A549 (cell line): ENCODE measurements around the gene ING5. TPM values are rescaled to one million over a fixed set of nuclear protein-coding genes. Genes with fewer than 3 reads are reported as not detected.

Source experiments
- ATAC-seq, 2 experiments: fragments of 200-7000 bp in 1 of 2; fragments of >200 bp in 1 of 2; cut with Nextera tagmentation in 1 of 2; cut with Tn5 transposase in 1 of 2; 3 replicates each; pipeline versions ENCODE4 v1.8.0 to v1.9.1; 2018 to 2020; ENCODE audit warnings: mild to moderate bottlenecking in 1 of 2, moderate library complexity in 1 of 2
- CTCF ChIA-PET: fragments of 300-600 bp; sonication (Branson Sonifier 250); formaldehyde crosslinking; extraction: SDS; loops from one replicate; lab custom pipeline; 2021; ENCODE audit warnings: antibody characterized with exemption, inconsistent platforms; lab: Yijun Ruan, JAX
- POLR2A ChIA-PET: fragments of 350-600 bp; formaldehyde crosslinking; extraction: SDS; loops from one replicate; lab custom pipeline; 2021; ENCODE audit warnings: antibody characterized with exemption, inconsistent platforms; lab: Yijun Ruan, JAX
- DNase-seq, 2 experiments: peaks; one replicate each; pipeline versions ENCODE4 v3.0.0 to v3.0.0-alpha.2; 2011 to 2016; ENCODE audit warnings: low read depth in 1 of 2, low spot score in 1 of 2
- FAIRE-seq: peaks from 2 replicates; lab custom pipeline; 2011; peaks lifted over from hg19 to GRCh38; lab: Jason Lieb, UNC
- H3K27ac ChIP-seq, 2 experiments: fragments of >200 bp; sonication (Bioruptor Twin); formaldehyde crosslinking; 3 replicates each; pipeline ENCODE4 v1.5.1; 2016 to 2017
- H3K4me1 ChIP-seq: fragments of >200 bp; sonication (Bioruptor Twin); formaldehyde crosslinking; 3 replicates; pipeline ENCODE4 v1.6.1; 2016
- H3K4me2 ChIP-seq: fragments of >200 bp; sonication (Bioruptor Twin); formaldehyde crosslinking; 3 replicates; pipeline ENCODE4 v1.6.1; 2016
- H3K4me3 ChIP-seq: fragments of >200 bp; sonication (Bioruptor Twin); formaldehyde crosslinking; 3 replicates; pipeline ENCODE4 v1.5.1; 2016
- H3K9me3 ChIP-seq: fragments of >200 bp; sonication (Bioruptor Twin); formaldehyde crosslinking; 3 replicates; pipeline ENCODE4 v1.6.1; 2016
- BHLHE40 ChIP-seq: IDR thresholded peaks from 2 replicates; pipeline ENCODE4 v1.6.1; 2012; ENCODE audit warnings: low read depth, low read length, inconsistent platforms
- CBX2 ChIP-seq: fragments of 200-600 bp; sonication (generic); IDR thresholded peaks from 2 replicates; pipeline ENCODE4 v1.6.1; 2016; ENCODE audit warnings: low read depth, mild to moderate bottlenecking, borderline replicate concordance
- CEBPB ChIP-seq, 2 experiments: fragments of >200 bp in 1 of 2; sonication (Bioruptor Twin) in 1 of 2; formaldehyde crosslinking in 1 of 2; IDR thresholded peaks; 2 replicates each; pipeline ENCODE4 v1.6.1; 2012 to 2016
- E2F6 ChIP-seq: IDR thresholded peaks from 2 replicates; pipeline ENCODE4 v1.6.1; 2012; ENCODE audit warnings: low read depth, borderline replicate concordance
- ESRRA ChIP-seq: fragments of 150-350 bp; IDR thresholded peaks from 2 replicates; pipeline ENCODE4 v1.6.1; 2014; ENCODE audit warnings: mild to moderate bottlenecking, low read length, borderline replicate concordance
- FOSL2 ChIP-seq, 2 experiments: fragments of 450-650 bp in 1 of 2; fragments of >200 bp in 1 of 2; sonication (Bioruptor Twin) in 1 of 2; formaldehyde crosslinking; IDR thresholded peaks; 2 replicates each; pipeline versions ENCODE4 v1.5.0 to v1.6.1; 2016 to 2020; ENCODE audit warnings: mild to moderate bottlenecking in 1 of 2, moderate library complexity in 1 of 2
- GATA3 ChIP-seq: IDR thresholded peaks from 2 replicates; pipeline ENCODE4 v1.6.1; 2012; ENCODE audit warnings: borderline replicate concordance
- HEYL ChIP-seq: fragments of 250-450 bp; sonication (Bioruptor Pico); IDR thresholded peaks from 2 replicates; pipeline ENCODE4 v1.8.0; 2021; ENCODE audit warnings: mild to moderate bottlenecking, moderate library complexity
- HMGXB4 ChIP-seq: fragments of 250-450 bp; sonication (Bioruptor Pico); IDR thresholded peaks from 2 replicates; pipeline ENCODE4 v1.5.0; 2021; ENCODE audit warnings: mild to moderate bottlenecking, moderate library complexity, borderline replicate concordance
- HOXA7 ChIP-seq: fragments of 250-450 bp; sonication (Bioruptor Pico); IDR thresholded peaks from 2 replicates; pipeline ENCODE4 v1.5.0; 2020; ENCODE audit warnings: mild to moderate bottlenecking, moderate library complexity
- HOXB13 ChIP-seq: fragments of 250-450 bp; sonication (Bioruptor Pico); IDR thresholded peaks from 2 replicates; pipeline ENCODE4 v1.5.0; 2020; ENCODE audit warnings: low read depth, mild to moderate bottlenecking, moderate library complexity
- JUN ChIP-seq, 2 experiments: fragments of >200 bp; sonication (Bioruptor Twin); formaldehyde crosslinking; IDR thresholded peaks; 2 replicates in 1 of 2; 3 replicates in 1 of 2; pipeline ENCODE4 v1.6.1; 2016 to 2017
- JUNB ChIP-seq: fragments of >200 bp; sonication (Bioruptor Twin); formaldehyde crosslinking; IDR thresholded peaks from 2 replicates; pipeline ENCODE4 v1.6.1; 2016
- KDM1A ChIP-seq: fragments of 200-600 bp; sonication (generic); IDR thresholded peaks from 2 replicates; pipeline ENCODE4 v1.6.1; 2016; ENCODE audit warnings: low read depth, mild to moderate bottlenecking
- KDM5A ChIP-seq: fragments of 200-600 bp; sonication (generic); IDR thresholded peaks from 2 replicates; pipeline ENCODE4 v1.6.1; 2016; ENCODE audit warnings: antibody characterized with exemption, mild to moderate bottlenecking
- MAFK ChIP-seq: fragments of 450-650 bp; IDR thresholded peaks from 2 replicates; pipeline ENCODE4 v1.6.1; 2014; ENCODE audit not compliant: partially characterized antibody
- MAX ChIP-seq: IDR thresholded peaks from 2 replicates; pipeline ENCODE4 v1.6.1; 2012
- PBX3 ChIP-seq: IDR thresholded peaks from 2 replicates; pipeline ENCODE4 v1.6.1; 2012
- POLR2A ChIP-seq: IDR thresholded peaks from 2 replicates; pipeline ENCODE4 v1.6.1; 2012; ENCODE audit warnings: mild to moderate bottlenecking, low read length
- RARB ChIP-seq: fragments of 250-450 bp; sonication (Bioruptor Pico); IDR thresholded peaks from 2 replicates; pipeline ENCODE4 v1.8.0; 2021; ENCODE audit warnings: mild to moderate bottlenecking, moderate library complexity
- SMC3 ChIP-seq: fragments of >200 bp; sonication (Bioruptor Twin); formaldehyde crosslinking; IDR thresholded peaks from 3 replicates; pipeline ENCODE4 v1.6.1; 2018; ENCODE audit warnings: inconsistent platforms
- SREBF2 ChIP-seq: fragments of 450-650 bp; IDR thresholded peaks from 2 replicates; pipeline ENCODE4 v1.6.1; 2014; ENCODE audit warnings: mild to moderate bottlenecking, moderate library complexity
- ZNF302 ChIP-seq: fragments of 250-450 bp; sonication (Bioruptor Pico); IDR thresholded peaks from 2 replicates; pipeline ENCODE4 v1.9.0; 2021; ENCODE audit warnings: inconsistent platforms, mild to moderate bottlenecking, moderate library complexity
- whole genome bisulfite sequencing: methylation state at CpG from one replicate; pipeline ENCODE4 v1.1.6; 2017; ENCODE audit errors: missing lambda C conversion rate; 5-methylcytosine and 5-hydroxymethylcytosine counted together
- polyA plus RNA-seq, 4 experiments: library from polyadenylated mRNA; depleted of rRNA in 3 of 4; stranded (reverse); fragments of >200 nt; fragmentation: RNase III in 1 of 4; extraction: RNeasy Plus Mini Kit Qiagen cat#74134 plus additional on column Dnase treatment in 1 of 4; gene quantifications; 2 replicates in 3 of 4; 3 replicates in 1 of 4; pipeline ENCODE4 v1.2.3, GENCODE V29; 2011 to 2017
- TF ChIP-seq, protein P1 (sequence below): fragments of 250-450 bp; sonication (Bioruptor Pico); IDR thresholded peaks from 2 replicates; pipeline ENCODE4 v1.5.0; 2020; ENCODE audit warnings: low read depth, mild to moderate bottlenecking, moderate library complexity
- TF ChIP-seq, protein P2 (sequence below): fragments of 450-650 bp; IDR thresholded peaks from 2 replicates; pipeline ENCODE4 v1.6.1; 2014; ENCODE audit warnings: antibody characterized with exemption

Gene ING5
- polyA plus RNA-seq, 2 of the 4 experiments (the other 2 are of a cell fraction), result 28.6 to 29.6 TPM

GRCh38 chr2:241692448-241692847, 9.4 kb upstream of the ING5 start:
- POLR2A ChIA-PET, result interaction anchor here (0.5 to 2.0 kb wide), 2 partner anchors 9 to 17 kb away, joined by 3 to 17 read pairs; partner anchors contain the start of gene ING5
- FAIRE-seq, result no peak
- CTCF ChIA-PET, result interaction anchor here (0.6 to 1.8 kb wide), 6 partner anchors 8 to 33 kb away, joined by 3 to 5 read pairs (median 3); no protein-coding TSS in a partner anchor
- Histone ChIP-seq H3K9me3 (no peaks in the 10 kb centered on the region), H3K4me1 (peaks cover 17% of the 10 kb centered on the region; the same call in 1 of the 3 replicates), H3K4me3 (no peak overlapping the region), H3K4me2 (no peak overlapping the region), H3K27ac (peak overlapping the region in 1 of 2 experiments; percentile 10; a peak in 1 of 6 replicates)
- WGBS, result 89% methylated on average over 6 of the region's 6 CpGs
- peak in 1 of 2 experiments; percentile 37 for DNase-seq
- TF ChIP-seq JUNB, result no peak
- TF ChIP-seq CBX2, result no peak
- no peak for TF ChIP-seq HEYL (CRISPR knock-in tag)
- TF ChIP-seq MAFK, result peak; percentile 90
- no peak for TF ChIP-seq FOSL2 (IDR thresholded peaks at IDR 0.05)
- TF ChIP-seq FOSL2 (CRISPR knock-in tag; IDR thresholded peaks at IDR 0.05), result peak; percentile 47
- no peak for TF ChIP-seq SREBF2
- no peak for TF ChIP-seq ZNF302 (CRISPR knock-in tag)
- ATAC-seq, result peak; percentile 48 to 55; a peak in 4 of 6 replicates

DNA sequence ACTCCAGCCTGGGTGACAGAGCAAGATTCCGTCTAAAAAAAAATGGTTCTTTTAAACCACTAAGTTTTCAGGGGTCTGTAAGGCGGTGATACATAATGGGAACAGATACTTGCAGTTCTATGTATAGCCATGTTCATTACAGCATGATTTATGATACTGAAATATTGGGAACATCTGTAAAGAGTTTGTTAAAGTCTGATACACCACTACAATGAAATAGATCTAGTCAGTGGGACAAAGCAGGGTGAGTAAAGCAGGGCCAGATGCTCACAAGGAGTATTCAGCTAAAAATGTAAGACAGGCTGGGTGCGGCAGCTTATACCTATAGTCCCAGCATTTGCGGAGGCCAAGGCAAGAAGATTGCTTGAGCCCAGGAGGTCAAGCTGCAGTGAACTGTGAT, 6.2 kb upstream of the ING5 start:
- DNase-seq, result no peak
- no peak for ATAC-seq
- TF ChIP-seq JUN (IDR thresholded peaks at IDR 0.05) (no peak), GATA3 (no peak), KDM5A (no peak), HMGXB4 (CRISPR knock-in tag) (no peak), SMC3 (no peak), HOXB13 (CRISPR knock-in tag) (no peak), CEBPB (IDR thresholded peaks at IDR 0.05) (no peak), HOXA7 (CRISPR knock-in tag) (no peak), ESRRA (no peak), PBX3 (no peak), POLR2A (no peak), MAFK (no peak)
- TF ChIP-seq, protein P1, sequence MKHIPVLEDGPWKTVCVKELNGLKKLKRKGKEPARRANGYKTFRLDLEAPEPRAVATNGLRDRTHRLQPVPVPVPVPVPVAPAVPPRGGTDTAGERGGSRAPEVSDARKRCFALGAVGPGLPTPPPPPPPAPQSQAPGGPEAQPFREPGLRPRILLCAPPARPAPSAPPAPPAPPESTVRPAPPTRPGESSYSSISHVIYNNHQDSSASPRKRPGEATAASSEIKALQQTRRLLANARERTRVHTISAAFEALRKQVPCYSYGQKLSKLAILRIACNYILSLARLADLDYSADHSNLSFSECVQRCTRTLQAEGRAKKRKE (CRISPR knock-in tag), result no peak
- Histone ChIP-seq H3K4me3 (no peak overlapping the region), H3K4me2 (no peak overlapping the region), H3K4me1 (peaks cover 14% of the 10 kb centered on the region), H3K9me3 (no peaks in the 10 kb centered on the region), H3K27ac (no peak overlapping the region)
- no peak for FAIRE-seq
- CTCF ChIA-PET, result no interaction called here
- 97% methylated on average over 4 of the region's 4 CpGs for WGBS
- POLR2A ChIA-PET, result interaction anchor here (2.5 kb wide), 1 partner anchor 9 kb away, joined by 9 read pairs; the partner anchor contains the start of gene DTYMK

- no peak for DNase-seq
- peaks cover 15% of the 10 kb centered on the region for H3K4me1 ChIP-seq
- peak overlapping the region; percentile 91 for H3K4me3 ChIP-seq
- no peak for FAIRE-seq
- peak overlapping the region; percentile 100 for H3K4me2 ChIP-seq
- peak overlapping the region; percentile 96 to 100 for H3K27ac ChIP-seq
- 2% methylated on average over 17 of the region's 17 CpGs for WGBS
- no peak for ATAC-seq
- H3K9me3 ChIP-seq, result peaks cover 5% of the 10 kb centered on the region; the same call in 2 of the 3 replicates
- ChIA-PET CTCF (interaction anchor here (0.6 to 1.6 kb wide), 5 partner anchors 11 to 129 kb away, joined by 3 to 5 read pairs (median 3); partner anchors contain the start of gene DTYMK), POLR2A (interaction anchor here (0.7 to 2.4 kb wide), 6 partner anchors 8 to 484 kb away, joined by 3 to 23 read pairs (median 15); partner anchors contain the start of genes D2HGDH and DTYMK)
- TF ChIP-seq JUN (IDR thresholded peaks at IDR 0.05), result no peak
- peak; percentile 96 for TF ChIP-seq BHLHE40
- no peak for TF ChIP-seq HMGXB4 (CRISPR knock-in tag)
- TF ChIP-seq E2F6, result peak; percentile 88; the same call in 1 of the 2 replicates
- peak; percentile 96; the same call in 1 of the 2 replicates for TF ChIP-seq MAX
- no peak for TF ChIP-seq CBX2
- no peak for TF ChIP-seq PBX3
- no peak for TF ChIP-seq KDM1A
- no peak for TF ChIP-seq FOSL2 (IDR thresholded peaks at IDR 0.05)
- no peak for TF ChIP-seq FOSL2 (CRISPR knock-in tag; IDR thresholded peaks at IDR 0.05)
- TF ChIP-seq RARB, result no peak
- TF ChIP-seq SREBF2, result no peak
- TF ChIP-seq, protein P2, sequence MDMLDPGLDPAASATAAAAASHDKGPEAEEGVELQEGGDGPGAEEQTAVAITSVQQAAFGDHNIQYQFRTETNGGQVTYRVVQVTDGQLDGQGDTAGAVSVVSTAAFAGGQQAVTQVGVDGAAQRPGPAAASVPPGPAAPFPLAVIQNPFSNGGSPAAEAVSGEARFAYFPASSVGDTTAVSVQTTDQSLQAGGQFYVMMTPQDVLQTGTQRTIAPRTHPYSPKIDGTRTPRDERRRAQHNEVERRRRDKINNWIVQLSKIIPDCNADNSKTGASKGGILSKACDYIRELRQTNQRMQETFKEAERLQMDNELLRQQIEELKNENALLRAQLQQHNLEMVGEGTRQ, result peak; percentile 48
Observed at GRCh38 chr2:241701149-241701398, 765 bp upstream of the ING5 start.
